Skeletal muscle satellite cell (primary cell): ENCODE measurements around the gene SCOC.
"Not testable (repeated sequence)": the region's sequence is repeated elsewhere in the genome, so short reads cannot be mapped to it uniquely, and the experiment has no call there.

ENCODE experiments used
- H3K27me3 ChIP-seq: 2 replicates; pipeline ENCODE4 v1.7.0; 2013; ENCODE audit warnings: low read length; ENCODE audit not compliant: control insufficient read depth, insufficient read depth
- H3K36me3 ChIP-seq: 2 replicates; pipeline ENCODE4 v1.7.0; 2013; ENCODE audit warnings: mild to moderate bottlenecking, control low read depth, low read length; ENCODE audit not compliant: insufficient read depth
- H3K4me1 ChIP-seq: 2 replicates; pipeline ENCODE4 v1.7.0; 2013; ENCODE audit warnings: low read length; ENCODE audit not compliant: control insufficient read depth, insufficient read depth
- H3K4me2 ChIP-seq: 2 replicates; pipeline ENCODE4 v1.7.0; 2013; ENCODE audit warnings: mild to moderate bottlenecking, low read length
- H3K4me3 ChIP-seq: 2 replicates; pipeline ENCODE4 v1.7.0; 2013; ENCODE audit warnings: low read length
- H3K9ac ChIP-seq: 2 replicates; pipeline ENCODE4 v1.7.0; 2013; ENCODE audit warnings: mild to moderate bottlenecking, low read depth, low read length, moderate library complexity
- H3K9me3 ChIP-seq: replicated peaks from 2 replicates; pipeline ENCODE4 v1.7.0; 2013; ENCODE audit warnings: mild to moderate bottlenecking, control low read depth, low read length

The SCOC gene

DNA sequence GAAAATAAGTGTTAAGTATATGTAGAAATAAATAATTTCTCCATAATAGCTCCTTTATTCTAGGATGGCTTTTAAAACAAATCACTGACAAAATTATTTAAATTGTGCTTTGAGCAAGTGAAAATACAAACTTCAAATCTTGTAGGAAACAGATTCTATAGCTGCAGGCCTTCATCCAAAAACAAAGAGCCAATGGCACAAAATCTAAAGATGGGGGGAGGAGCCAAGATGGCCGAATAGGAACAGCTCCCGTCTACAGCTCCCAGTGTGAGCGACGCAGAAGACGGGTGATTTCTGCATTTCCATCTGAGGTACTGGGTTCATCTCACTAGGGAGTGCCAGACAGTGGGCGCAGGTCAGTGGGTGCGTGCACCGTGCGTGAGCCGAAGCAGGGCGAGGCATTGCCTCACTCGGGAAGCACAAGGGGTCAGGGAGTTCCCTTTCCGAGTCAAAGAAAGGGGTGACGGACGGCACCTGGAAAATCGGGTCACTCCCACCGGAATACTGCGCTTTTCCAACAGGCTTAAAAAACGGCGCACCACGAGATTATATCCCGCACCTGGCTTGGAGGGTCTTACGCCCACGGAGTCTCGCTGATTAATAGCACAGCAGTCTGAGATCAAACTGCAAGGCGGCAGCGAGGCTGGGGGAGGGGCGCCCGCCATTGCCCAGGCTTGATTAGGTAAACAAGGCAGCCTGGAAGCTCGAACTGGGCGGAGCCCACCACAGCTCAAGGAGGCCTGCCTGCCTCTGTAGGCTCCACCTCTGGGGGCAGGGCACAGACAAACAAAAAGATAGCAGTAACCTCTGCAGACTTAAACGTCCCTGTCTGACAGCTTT is 39.9 kb downstream of the SCOC start:
- H3K4me1 ChIP-seq, H3K4me2 ChIP-seq, H3K27me3 ChIP-seq, H3K36me3 ChIP-seq, H3K4me3 ChIP-seq, H3K9me3 ChIP-seq, H3K9ac ChIP-seq: not testable (repeated sequence)

- Histone ChIP-seq H3K4me1 (peaks cover 29% of the 10 kb centered on the region), H3K9me3 (no peaks in the 10 kb centered on the region), H3K4me3 (no peak overlapping the region), H3K27me3 (peaks cover 7% of the 10 kb centered on the region), H3K4me2 (no peak overlapping the region), H3K9ac (no peak overlapping the region), H3K36me3 (no peaks in the 10 kb centered on the region)
Measured at GRCh38 chr4:140423106-140423505, 49.7 kb downstream of the SCOC start.

DNA sequence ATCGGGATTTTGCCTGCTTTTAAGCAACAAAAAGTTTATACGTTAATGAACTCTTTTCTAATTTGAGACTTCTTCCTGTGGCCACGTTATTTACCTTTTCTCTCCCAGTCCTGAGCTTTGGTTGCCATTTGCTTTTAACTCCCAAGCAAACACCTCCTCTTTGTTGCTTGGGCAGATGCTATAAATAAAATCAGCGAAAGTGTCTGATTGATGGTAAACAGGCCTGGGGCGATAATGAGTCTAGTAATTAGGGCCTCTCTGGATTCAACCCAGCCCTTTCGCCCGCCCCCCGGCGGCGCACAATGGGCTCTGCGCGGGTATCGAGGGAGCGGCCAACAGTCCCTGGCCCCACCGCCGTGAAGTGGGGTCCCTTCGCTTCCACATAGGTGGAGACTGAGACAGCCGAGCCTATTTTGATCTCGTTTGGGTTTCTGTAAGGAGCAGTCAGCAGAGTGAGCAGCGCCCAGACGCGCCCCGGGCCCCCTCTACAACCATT is 53.2 kb downstream of the SCOC start:
- no peaks in the 10 kb centered on the region for H3K36me3 ChIP-seq
- H3K27me3 ChIP-seq = peaks cover 14% of the 10 kb centered on the region
- H3K4me3 ChIP-seq = peak overlapping the region; percentile 86
- H3K9me3 ChIP-seq = no peaks in the 10 kb centered on the region
- H3K4me2 ChIP-seq = peak overlapping the region; percentile 96
- H3K4me1 ChIP-seq = peaks cover 29% of the 10 kb centered on the region
- H3K9ac ChIP-seq = peak overlapping the region; percentile 44

GRCh38 chr4:140427106-140427918 is 53.9 kb downstream of the SCOC start, which contains the start of gene CLGN:
CLGN (minus strand) TSS chr4:140427648; CDS start chr4:140413078, 14,570 bp downstream.
- peak within 1 kb of the TSS; percentile 86 for H3K4me3 ChIP-seq
- peak within 1 kb of the TSS; percentile 96 for H3K4me2 ChIP-seq
- H3K27me3 ChIP-seq = peaks cover 14% of the 10 kb centered on the region
- no peaks in the 10 kb centered on the region for H3K36me3 ChIP-seq
- H3K4me1 ChIP-seq = peaks cover 29% of the 10 kb centered on the region
- no peaks in the 10 kb centered on the region for H3K9me3 ChIP-seq
- H3K9ac ChIP-seq = peak within 1 kb of the TSS; percentile 44

- H3K27me3 ChIP-seq = peaks cover 14% of the 10 kb centered on the region
- H3K4me3 ChIP-seq = peak overlapping the region; percentile 86
- H3K9ac ChIP-seq = peak overlapping the region; percentile 31
- H3K4me2 ChIP-seq = peak overlapping the region; percentile 96
- H3K4me1 ChIP-seq = peaks cover 24% of the 10 kb centered on the region
- no peaks in the 10 kb centered on the region for H3K36me3 ChIP-seq
- no peaks in the 10 kb centered on the region for H3K9me3 ChIP-seq
Measured at GRCh38 chr4:140427919-140428471, 54.5 kb downstream of the SCOC start.
